Right kidney (tissue), 1 donor: Measurements from ENCODE around the gene ADORA2A.
A peak's percentile ranks its signal among the peaks of the same experiment; 100 is the strongest.

Experiments
- DNase-seq: peaks from one replicate; pipeline ENCODE4 v3.0.0-alpha.2; 2016

Gene ADORA2A

DNA sequence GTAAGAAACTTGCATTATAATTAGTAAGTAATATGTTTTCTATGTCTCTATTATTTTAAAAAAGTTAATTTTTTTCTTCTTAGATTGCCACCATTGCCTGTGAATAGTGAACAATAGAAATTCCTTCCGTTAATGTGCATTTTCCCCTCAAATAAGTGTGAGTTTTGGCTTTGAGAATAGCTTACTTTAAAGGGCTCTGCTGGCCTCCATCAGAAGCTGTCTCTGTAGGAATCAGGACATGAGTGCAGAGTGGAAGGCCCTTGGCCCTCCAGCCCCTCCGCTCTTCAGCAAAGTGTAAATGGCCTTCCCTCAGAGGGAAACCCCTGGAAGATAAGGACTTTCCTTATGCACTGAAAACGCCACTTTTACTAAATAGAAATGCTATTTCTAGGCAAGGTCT, 24.1 kb upstream of the ADORA2A start:
- DNase-seq = no peak

DNA sequence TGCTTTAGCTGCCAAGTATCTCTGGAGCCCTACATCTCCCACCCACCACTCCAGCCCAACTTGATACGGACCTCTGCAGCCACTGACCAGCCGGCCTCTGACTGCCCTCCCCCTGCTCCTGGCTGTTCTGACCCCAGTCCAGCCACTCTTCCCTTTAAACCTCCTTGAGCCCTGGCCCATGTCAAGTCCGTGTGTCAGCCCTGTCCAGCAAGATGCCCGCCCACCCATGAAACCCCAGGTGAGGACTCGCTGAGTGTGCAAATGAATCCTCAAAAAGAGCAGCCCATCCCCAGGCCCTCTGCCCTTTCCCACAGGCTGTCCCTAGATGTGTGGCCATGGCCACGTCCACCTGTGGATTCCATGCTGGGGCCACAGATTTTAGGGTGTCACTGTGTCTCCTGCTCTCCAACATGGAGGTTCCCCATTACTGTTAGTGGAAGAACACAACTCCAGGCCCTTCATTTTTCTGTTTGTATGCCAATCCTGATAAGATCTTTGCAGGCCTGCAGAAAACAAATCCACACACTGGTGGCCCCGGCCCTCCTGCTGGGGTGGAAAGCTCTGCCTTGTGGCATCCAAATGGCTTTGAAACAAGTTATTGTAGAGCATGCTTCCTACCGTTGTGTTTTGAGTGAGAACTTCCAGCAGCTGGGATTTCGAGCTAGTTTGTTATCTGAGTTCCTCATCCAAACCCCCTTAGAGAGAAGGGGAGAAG, 22.7 kb upstream of the ADORA2A start:
- no peak for DNase-seq

DNA sequence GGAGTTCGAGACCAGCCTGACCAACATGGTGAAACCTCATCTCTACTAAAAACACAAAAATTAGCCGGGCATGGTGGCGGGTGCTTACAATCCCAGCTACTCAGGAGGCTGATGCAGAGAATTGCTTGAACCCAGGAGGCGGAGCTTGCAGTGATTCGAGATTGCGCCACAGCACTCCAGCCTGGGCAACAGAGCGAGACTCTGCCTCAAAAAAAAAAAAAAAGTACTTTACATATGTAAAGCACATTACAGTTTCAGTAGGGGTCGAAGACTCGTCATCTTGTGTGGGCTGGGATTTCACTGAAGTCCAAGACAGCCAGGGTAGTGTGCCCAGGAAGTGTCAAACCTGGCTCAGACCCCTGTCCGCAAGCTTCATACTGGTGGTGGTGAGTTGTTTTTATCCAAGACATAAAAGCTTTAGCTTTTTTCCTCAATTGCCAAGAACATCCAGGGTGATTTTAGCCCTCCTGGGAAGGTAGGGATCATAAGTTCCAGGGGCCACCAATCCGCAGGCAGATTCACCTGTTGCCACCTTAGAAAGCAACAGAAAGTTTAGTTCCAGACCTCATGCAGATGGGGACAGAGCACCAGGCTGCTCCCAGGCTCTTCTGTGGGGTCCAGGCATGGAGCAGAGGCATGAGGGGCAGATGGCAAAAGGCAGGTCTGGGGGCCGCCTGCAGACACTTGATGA, 21.6 kb upstream of the ADORA2A start:
- DNase-seq = no peak

DNA sequence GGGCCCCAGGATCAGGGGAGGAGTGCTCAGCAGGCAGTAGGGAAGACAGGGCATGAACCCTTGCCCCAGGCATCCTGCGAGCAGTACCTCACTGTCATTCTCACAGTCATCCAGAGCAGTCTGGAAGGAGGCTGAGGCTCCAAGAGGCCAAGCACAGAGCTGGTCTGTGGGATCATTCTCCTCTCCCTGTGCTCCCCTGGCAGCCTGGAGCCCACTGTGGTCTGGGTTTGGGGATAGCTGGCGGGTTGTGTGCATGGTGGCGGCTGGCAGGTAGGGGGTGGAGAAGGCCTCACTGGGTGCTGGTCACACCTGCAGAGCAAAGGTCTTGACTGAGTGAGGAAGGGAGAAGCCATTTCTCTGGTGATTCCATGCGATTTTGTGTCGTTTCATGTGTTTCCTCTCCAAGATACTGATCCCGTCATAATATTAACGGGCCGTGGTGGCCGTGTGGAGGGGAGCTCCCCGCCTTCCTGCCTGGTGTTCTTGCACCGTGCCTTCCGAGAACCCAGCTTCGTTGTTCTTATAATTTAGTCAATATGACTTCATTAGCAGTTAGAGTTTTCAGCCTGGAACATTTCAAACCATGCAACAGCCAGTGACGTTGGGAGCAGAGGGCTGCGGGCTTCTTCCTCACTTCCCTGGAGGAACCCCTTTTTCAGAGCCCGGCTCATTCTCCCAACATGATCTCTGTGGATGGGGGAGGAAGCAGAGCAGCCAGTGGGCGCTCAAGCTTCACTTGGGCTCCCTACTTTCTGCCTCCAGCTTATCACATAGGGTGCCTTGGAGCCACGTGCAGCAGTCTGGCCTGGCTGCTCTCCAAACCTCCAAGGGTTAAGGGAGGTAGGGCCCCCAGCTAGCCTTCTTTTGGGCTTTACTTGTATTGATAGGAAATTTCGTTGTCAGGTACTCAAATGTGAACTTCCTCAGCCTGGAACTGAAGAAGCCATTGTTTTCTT, 20.8 kb upstream of the ADORA2A start:
- DNase-seq = peak; percentile 23

DNA sequence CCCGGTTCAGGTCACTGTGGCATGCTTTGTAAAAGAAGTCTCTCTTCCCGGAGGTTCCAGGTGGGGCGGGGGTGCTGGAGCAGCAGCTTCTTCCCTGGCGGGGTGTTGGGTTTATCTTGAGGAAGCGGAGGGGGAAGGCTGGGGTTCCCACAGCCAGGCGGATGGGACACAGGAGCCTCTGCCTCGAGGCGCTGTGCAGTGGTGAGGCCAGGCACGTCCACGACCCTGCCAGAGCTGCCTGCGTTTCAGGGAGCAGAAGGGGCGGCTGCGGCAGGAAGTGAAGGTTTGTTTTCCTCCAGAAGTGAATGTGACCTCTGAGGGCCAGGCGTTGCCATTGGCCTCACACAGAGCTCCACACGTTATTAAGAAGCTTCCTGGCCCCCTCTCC, 20.1 kb upstream of the ADORA2A start:
- DNase-seq = peak; percentile 37

DNA sequence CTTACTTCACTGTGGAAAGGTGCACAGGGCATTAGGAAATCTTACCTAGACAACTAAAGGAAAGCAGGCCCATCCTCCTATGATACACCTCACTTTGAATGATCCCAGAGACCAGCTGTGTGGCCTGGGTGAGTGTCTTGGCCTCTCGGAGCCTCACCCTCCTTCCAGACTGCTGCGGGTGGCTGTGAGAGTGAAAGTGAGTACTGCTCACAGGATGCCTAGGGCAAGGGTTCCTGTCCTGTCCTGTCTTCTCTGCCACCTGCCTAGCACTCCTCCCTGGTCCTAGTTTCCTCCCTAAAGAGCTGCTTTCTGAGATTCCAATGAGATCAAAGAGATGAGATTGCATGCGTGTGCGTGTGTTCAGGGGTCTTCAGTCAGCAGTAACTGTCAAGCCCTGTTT, 19.5 kb upstream of the ADORA2A start:
- DNase-seq = no peak

DNA sequence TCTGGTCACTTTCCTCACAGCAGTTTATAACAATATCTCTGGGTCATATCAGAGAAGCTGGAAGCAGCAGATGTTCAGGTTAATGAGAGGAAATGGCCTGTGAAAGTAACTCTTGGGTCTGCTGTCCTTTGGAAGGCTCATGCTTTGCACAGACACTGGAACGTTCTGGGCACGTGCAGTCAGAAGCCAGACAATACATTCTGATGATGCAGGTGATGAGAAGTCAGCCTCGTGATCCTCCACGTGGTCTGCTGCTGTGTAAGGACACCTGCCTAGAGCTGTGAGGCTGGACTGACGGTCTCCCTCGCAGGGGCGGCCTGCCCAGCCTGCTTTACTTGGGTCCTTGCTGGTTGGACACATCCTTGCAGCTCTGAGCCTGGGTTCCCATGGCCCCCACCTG, 18.8 kb upstream of the ADORA2A start:
- no peak for DNase-seq

DNA sequence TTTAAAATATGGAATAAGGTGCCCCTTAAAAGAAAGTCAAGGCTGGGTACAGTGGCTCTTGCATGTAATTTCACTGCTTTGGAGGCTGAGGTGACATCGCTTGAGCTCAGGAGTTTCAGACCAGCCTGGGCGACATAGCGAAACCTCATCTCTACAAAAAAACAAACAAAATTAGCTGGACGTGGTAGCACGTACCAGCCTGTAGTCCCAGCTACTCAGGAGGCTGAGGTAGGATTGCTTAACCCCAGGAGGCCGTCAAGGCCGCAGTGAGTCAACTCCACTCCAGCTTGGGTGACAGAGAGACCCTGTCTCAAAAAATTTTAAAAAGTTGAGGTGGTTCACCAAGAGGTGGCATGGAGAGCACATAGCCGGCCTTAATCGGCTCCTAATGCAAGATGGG, 17.7 kb upstream of the ADORA2A start:
- DNase-seq = no peak

DNA sequence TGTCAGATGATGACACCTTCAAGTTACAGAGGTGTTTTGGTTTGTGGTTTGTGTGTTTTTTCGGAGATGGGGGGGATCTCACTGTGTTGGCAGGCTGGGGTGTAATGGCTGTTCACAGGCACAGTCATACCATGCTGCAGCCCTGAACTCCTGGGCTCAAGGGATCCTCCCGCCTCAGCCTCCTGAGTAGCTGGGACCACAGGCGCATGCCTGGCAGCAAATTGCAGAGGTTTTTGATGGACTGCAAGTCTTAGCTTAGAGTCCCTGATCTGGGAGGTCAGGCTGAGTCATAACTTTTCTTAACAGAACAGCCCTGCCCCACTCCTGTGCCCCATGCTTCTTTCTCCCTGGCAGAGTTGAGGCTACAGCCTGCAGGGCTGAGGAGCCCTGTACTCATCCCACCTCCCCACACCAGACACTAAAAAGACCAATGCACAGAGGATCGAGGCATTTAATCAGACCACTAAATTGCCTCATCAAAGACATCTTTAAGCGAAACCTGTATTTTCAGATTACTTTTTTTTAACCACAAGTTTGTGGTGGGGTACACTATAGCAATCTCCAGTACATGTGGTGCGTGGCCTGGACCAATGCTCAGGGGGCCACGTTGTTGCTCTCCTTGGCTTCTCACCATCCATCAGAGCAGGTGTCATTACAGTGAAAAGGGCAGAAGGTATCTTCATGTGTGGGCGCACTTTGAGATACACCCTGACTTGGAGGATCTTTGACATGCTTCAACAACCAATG, 17.1 kb upstream of the ADORA2A start:
- no peak for DNase-seq

DNA sequence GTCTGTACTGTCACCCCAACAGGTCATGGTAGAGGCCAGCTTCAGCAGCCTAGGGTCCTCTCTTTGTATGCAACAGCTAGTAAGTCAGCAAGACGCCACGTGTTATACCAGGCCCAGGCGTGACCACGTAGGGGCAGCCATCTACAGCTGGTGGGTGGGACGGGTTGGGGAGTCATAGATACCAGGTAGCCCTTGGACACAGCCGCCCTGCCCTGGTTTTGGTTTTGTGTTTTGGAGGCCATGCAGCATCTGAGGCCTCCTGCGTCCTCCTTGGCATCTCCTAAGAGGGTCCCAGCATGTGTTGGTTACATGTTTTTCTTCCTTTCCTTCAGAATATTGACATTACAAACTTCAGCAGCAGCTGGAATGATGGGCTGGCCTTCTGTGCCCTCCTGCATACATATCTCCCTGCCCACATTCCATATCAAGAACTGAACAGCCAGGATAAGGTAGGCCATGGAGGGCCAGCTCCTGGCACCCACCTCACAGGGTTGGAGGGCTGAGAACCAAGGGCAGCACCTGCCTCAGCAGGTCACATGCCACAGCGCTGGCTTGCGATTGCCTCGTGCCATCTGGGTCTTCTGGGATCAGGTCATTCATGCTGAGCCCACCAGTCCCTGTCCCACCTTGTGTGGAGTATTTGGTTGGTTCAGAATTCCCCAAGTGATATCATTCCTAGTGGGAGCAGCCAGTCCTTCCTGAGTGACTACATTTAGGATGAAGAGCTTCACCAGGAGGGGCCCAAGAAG, 16.0 kb upstream of the ADORA2A start:
- no peak for DNase-seq

DNA sequence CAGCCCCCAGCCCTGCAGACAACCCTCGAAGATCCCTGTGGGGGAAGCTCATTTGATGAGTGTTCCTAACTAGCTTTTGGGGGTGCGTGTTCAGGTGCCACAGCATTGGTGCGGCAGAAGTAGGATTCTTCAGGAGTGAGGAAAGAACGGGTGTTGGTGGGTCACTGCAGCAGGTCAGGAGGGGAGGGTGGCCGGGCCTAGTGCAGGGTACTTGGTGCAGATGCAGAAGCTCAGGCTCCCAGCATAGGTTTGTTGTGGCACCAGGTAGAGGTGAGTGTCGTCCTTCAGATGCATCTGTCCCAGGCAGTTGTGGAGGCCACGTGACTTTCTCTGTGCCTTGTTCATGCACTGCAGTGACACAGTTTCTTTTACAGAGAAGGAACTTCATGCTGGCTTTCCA, 15.1 kb upstream of the ADORA2A start:
- no peak for DNase-seq

DNA sequence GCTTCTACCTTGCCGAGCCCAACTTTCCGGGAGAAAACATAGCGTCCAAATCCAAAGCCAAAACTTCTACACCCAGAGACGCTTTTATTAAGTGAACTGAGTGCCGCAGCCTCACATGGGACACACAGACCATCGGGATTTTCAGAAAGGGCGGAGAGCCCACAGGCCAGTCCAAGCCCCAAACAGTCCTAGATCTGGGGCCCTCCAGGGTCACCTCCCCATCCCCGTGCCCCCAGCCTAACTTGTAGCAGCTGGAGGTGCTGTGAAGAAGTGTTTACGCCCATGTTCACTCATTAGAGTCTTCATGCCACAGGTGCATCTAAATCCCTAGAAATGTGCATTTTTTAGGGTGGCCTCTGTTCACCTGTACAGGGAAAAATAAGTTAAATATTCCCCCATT, 14.1 kb upstream of the ADORA2A start:
- DNase-seq = no peak

DNA sequence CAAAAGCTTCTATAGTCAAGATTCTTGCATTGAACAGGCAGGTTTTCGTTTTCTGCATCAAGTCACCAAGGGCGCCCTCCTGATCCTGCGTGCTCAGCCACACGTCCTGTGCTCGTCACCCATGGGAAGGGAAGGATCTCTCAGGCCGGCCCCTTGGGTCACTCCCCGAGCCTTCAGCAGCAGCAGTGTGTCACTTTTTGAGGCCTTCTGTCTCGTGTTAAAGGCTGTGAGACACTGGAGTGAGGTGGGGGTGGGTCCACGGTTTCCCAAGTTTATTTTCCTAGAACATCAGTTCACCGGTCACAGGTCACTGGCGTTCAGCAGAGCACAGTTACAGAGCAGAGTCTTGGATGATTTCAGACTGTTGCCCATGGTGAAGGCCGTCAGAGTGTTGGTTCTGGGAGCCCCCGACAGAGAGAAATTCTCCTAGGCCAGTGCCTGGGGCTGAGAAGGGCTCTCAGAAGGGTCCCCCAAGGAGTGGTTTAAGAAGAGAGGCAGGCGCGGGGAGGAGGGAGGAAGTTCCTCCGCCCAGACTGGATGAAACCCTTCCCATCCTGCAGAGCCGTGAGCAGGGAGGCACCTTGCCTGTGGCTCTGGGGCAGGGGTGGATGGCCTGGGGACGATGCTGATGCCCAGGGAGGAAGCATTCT, 13.5 kb upstream of the ADORA2A start:
- no peak for DNase-seq

DNA sequence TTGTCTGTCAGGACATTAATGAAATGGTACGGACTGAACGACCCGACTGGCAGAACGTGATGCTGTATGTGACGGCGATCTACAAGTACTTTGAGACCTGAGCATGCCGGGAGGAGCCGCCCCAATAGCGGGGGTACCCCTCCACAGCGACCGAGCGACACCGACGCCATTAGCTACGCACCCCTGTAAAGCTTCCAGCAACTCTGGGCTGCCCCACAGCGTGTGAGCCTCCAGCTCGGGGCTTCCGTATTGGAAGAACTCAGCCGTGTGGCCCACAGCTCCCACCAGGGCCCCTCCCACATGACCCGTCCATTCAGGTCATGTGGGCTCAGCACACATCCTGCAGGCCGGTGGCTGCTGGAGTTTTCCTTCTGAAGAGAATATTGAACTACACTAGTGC, 12.9 kb upstream of the ADORA2A start:
- no peak for DNase-seq

DNA sequence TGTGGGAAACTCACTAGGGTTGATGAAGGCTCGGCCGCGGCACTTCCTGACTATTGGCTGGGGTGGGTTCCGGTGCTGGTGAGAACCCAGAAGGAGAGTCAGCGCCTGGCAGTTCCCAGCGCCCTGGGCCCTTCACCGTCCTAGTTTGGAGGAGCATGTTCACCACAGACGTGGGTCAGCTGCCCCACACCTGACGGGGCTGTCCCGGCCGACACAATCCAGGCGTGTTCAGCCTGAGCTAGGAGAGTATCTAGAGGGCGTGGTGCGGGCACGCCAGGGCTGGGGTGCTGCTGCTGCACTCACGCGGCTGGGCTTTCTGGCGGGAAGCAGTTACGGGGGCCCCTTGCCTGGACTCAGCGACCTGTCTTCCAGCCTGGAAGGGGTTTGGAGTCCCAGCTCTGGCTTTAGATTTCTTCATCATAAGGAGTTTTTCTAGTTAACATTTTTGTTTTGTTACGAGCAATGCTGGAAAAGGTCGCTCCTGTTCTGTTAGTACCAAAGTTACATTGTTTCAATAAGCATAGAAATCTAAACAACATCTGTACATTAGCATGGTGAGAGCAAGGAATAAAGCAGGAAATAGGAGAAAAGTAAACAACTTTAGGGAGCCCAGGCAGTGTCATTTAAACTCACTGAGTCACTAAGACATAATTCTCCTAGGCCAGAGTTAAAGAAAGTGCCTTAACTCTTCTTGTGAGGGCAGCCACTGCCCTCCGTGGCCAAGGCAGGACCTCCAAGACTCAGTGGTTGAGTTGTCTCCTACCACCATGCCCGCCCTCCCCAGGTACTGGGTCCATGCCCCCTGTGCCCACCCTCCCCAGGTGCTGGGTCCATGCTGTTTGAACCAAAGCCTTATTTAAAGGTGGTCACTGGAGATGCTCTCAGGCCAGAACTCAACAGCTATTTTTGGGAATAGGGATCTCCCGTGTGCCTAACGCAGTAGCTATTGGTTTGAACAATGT, 12.1 kb upstream of the ADORA2A start:
- no peak for DNase-seq

DNA sequence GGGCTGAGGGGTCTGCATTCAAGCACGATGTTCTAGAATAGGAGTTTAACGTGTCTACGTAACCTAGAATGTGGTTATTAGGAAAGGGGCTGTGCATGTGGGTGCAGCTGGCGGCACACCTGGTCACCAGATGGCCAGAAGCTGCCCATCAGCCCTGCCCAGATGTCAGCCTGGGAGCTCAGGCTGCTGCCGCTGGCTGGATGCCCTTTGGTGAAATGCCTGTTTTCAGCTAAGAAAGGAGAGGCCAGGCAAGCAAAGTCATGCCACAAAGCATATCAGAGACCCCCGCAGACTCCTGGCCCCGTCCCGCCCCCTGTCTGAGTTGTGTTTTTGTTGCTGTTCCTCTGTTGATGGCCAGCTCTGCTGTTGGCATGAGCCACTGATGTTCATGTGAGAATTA, 11.3 kb upstream of the ADORA2A start:
- no peak for DNase-seq

DNA sequence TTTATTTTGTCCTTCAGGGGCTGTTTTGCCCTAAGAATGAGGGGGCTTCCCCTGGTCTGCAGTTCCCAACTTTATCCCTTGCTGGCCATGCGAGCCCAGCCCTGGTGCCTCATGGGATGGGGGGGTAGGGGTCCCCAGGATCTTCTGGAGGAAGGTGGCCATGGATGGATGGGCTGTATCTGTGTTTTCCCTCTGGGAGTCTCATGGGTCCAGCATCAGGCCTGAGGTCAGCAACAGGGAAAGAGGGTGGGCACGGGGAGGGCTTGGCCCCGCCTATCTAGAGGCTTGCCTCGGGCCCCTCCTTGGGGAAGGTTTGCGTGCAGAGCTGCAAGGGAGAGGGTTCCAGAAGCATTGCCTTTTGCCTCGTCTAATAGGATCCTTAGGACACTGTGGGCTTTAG, 10.8 kb upstream of the ADORA2A start:
- DNase-seq = no peak

DNA sequence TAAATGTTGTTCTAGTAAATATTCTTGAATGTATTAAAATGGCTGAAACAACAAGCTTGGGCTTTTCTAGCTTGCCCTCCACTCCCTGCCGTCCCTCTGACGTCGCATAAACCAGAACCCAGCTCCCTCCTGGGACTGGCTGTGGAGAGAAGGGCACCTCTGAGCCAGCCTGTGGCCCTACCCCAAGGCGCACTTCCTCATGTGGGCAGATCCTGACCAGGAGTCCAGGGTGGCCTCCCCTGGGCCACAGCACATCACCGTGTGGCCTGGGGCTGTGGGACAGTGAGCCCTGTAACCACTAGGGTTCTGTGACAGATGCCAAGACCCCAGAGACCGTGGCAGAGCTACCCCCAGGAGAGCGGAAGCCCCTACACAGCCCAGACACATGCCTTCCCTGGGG, 10.2 kb upstream of the ADORA2A start:
- DNase-seq = no peak

DNA sequence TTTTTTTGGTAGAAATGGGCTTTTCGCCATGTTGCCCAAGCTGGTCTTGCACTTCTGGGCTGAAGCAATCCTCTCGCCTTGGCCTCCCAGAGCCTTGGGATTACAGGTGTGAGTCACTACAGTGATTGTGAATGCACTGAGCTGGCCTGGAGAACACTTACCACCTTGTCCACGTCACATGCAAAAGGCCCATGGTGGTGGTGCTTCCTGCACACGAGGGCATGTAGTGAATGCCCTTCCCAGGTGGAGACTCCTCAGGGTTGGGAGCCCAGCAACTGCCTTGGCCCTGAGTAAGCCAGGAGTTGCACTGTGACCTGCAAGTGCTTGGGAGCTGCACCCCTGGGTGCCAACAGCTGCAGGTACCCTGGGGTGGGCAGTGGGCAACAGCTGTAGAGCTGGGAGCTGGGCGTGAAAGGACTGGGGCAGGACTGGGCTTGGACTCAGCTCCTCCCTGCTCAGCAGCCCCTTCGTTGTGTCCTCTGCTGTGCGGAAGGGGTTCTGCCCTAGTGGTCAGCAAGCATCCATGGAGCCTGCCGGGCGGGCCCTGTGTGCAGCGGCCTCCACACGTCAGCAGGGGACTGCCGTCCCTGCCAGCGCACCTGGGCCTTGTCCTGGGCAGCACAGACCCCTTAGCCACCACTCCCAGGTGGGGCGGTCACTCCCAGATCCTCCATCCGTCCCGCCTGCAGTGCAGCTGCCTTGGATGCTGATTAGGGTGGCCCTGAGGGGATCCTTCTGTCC, 9.3 kb upstream of the ADORA2A start:
- no peak for DNase-seq
